HL-60 (cell line): ENCODE measurements around the gene E2F7.

Source experiments
- POLR2AphosphoS5 ChIP-seq: IDR thresholded peaks from 2 replicates; pipeline ENCODE4 v1.6.1; 2012; ENCODE audit warnings: low read depth
- SPI1 ChIP-seq: IDR thresholded peaks from 2 replicates; pipeline ENCODE4 v1.6.1; 2012; ENCODE audit warnings: low read depth, mild to moderate bottlenecking, borderline replicate concordance
- TF ChIP-seq, protein P1 (sequence below): IDR thresholded peaks from one replicate; pipeline ENCODE4 v1.5.1; 2011; ENCODE audit warnings: low read length, control low read depth, inconsistent platforms; ENCODE audit not compliant: insufficient read depth

DNA sequence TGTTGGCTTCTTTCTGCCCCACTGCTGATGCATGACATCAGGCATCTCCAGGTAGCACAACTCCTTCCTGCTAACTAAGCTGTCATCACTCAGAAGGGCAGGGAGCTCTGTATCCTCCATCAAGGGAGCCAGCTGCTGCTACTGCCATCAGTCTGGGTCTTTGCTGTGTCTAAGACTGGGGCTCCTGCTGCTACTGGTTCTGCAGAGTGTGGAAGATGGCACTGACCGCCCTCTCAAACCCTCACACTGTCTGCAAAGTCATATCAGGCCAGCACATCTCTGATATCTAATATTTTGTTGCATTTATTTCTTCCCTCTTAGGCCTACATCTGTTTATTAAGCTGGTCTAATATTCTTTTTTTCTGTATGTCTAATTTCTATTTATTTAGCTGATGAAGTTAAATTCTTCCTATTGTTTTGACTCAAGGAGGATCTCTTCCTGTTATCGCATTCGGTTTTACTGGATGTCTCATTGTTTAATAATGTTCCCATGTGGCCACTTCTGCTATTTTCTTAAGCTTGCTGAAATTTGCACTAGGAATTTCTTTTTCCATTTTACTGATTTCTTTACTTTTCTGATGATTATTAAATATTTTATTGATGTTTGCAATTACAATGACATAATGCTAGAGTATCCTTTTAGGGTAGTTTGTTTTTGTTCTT, 7.6 kb upstream of the E2F7 start:
- no peak for TF ChIP-seq POLR2AphosphoS5
- TF ChIP-seq, protein P1, sequence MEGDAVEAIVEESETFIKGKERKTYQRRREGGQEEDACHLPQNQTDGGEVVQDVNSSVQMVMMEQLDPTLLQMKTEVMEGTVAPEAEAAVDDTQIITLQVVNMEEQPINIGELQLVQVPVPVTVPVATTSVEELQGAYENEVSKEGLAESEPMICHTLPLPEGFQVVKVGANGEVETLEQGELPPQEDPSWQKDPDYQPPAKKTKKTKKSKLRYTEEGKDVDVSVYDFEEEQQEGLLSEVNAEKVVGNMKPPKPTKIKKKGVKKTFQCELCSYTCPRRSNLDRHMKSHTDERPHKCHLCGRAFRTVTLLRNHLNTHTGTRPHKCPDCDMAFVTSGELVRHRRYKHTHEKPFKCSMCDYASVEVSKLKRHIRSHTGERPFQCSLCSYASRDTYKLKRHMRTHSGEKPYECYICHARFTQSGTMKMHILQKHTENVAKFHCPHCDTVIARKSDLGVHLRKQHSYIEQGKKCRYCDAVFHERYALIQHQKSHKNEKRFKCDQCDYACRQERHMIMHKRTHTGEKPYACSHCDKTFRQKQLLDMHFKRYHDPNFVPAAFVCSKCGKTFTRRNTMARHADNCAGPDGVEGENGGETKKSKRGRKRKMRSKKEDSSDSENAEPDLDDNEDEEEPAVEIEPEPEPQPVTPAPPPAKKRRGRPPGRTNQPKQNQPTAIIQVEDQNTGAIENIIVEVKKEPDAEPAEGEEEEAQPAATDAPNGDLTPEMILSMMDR = no peak
- TF ChIP-seq SPI1 = no peak
